ENCODE results near the gene SLC17A2. TPM values are rescaled to one million over a fixed set of nuclear protein-coding genes. Genes with fewer than 3 reads are reported as not detected.

Gene SLC17A2
- total and polyA plus RNA-seq, 2 of the 8 experiments (the other 6 are each of a cell fraction or from before 2014, with no cell fraction given) = not detected

GRCh38 chr6:25973923-25974555 lies 43.5 kb upstream of the SLC17A2 start (continued):
- TF ChIP-seq PHF8 (conservative IDR thresholded peaks at IDR 0.05; ENCODE audit: low read depth, low read length) (no peak), KDM1A (IDR thresholded peaks at IDR 0.05; ENCODE audit: borderline replicate concordance, low read length) (no peak), YY1 (IDR thresholded peaks at IDR 0.05; ENCODE audit: low read depth, low read length) (no peak), MAFK (IDR thresholded peaks at IDR 0.05; ENCODE audit: low read depth, low read length) (no peak), TCF12 (IDR thresholded peaks at IDR 0.05; ENCODE audit: low read depth, low read length) (no peak), NANOG (IDR thresholded peaks at IDR 0.05; ENCODE audit: insufficient read depth, low read depth, low read length, poor library complexity, severe bottlenecking) (no peak), GABPA (IDR thresholded peaks at IDR 0.05; ENCODE audit: borderline replicate concordance, insufficient read depth, low read length) (no peak), HDAC2 (IDR thresholded peaks at IDR 0.05; ENCODE audit: borderline replicate concordance in 1 of 2, low read depth in 2 of 2, low read length in 2 of 2) (no peak)

Measured in H1 (cell line).